Measurements from ENCODE around the gene HIVEP3.

The HIVEP3 gene

GRCh38 chr1:41537788-41538351, 380.9 kb downstream of the HIVEP3 start:
- Histone ChIP-seq H3K4me3 (peak overlapping the region; percentile 14), H3K27ac (peak overlapping the region; percentile 46 to 52)
- no peak for TF ChIP-seq CTCF (IDR thresholded peaks at IDR 0.05)
- peak; percentile 85 for DNase-seq (ENCODE audit: low spot score)

GRCh38 chr1:41537251-41537650, 381.5 kb downstream of the HIVEP3 start:
- Histone ChIP-seq H3K27ac (peak overlapping the region; percentile 1 to 39), H3K4me3 (peak overlapping the region; percentile 14)
- DNase-seq (ENCODE audit: low spot score): no peak
- TF ChIP-seq CTCF (IDR thresholded peaks at IDR 0.05): no peak

- Histone ChIP-seq H3K4me3 (no peak overlapping the region), H3K27ac (peak overlapping the region in 1 of 2 donors; percentile 1)
- no peak for TF ChIP-seq CTCF (IDR thresholded peaks at IDR 0.05)
- no peak for DNase-seq (ENCODE audit: low spot score)
These were observed 382.3 kb downstream of the HIVEP3 start for GRCh38 chr1:41536361-41536802.

GRCh38 chr1:41535716-41536115, 383.0 kb downstream of the HIVEP3 start:
- no peak for DNase-seq (ENCODE audit: low spot score)
- Histone ChIP-seq H3K27ac (no peak overlapping the region), H3K4me3 (no peak overlapping the region)
- TF ChIP-seq CTCF (IDR thresholded peaks at IDR 0.05): no peak

GRCh38 chr1:41535276-41535675, 383.4 kb downstream of the HIVEP3 start:
- no peak for TF ChIP-seq CTCF (IDR thresholded peaks at IDR 0.05)
- Histone ChIP-seq H3K27ac (no peak overlapping the region), H3K4me3 (no peak overlapping the region)
- no peak for DNase-seq (ENCODE audit: low spot score)

GRCh38 chr1:41534181-41535076, 384.3 kb downstream of the HIVEP3 start:
- DNase-seq (ENCODE audit: low spot score): no peak
- no peak overlapping the region for H3K27ac ChIP-seq
- H3K4me3 ChIP-seq: no peak overlapping the region
- no peak for TF ChIP-seq CTCF (IDR thresholded peaks at IDR 0.05)

GRCh38 chr1:41533731-41534080, 385.0 kb downstream of the HIVEP3 start:
- DNase-seq (ENCODE audit: low spot score): no peak
- Histone ChIP-seq H3K27ac (no peak overlapping the region), H3K4me3 (no peak overlapping the region)
- TF ChIP-seq CTCF (IDR thresholded peaks at IDR 0.05): no peak

Measured in coronary artery (tissue), 2 donors.